ENCODE measurements around the gene DIAPH3. TPM values are rescaled to one million over a fixed set of nuclear protein-coding genes. Genes with fewer than 3 reads are reported as not detected.

DIAPH3 gene
- total and polyA plus RNA-seq, 2 of the 8 experiments (the other 6 are each of a cell fraction or from before 2014, with no cell fraction given) = 8.0 to 30.8 TPM

DNA sequence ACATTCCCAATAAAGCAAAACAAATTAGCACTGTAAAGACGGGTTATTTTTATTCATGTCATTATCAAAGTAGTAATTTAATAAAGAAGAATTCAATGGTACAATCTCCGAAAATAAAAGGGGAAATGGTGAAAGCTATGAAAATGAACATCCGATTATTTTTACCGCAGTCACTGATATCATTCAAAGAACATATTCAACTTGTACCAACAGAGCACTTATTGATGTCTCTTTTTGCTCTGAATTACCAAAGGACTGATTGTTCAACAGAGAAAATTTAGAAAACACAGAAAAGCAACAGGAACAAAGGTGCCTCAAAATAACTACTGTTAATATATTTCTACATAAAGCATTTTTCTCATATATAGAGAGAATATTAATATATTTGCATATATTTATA is 119.4 kb downstream of the DIAPH3 start:
- no peak overlapping the region for H3K27ac ChIP-seq (ENCODE audit: low read depth, low read length)
- FAIRE-seq (no peak), DNase-seq (ENCODE audit: low read depth in 1 of 2, low spot score in 2 of 2) (no peak)
- H3K23me2 ChIP-seq (ENCODE audit: low read depth, low read length) = no peaks in the 10 kb centered on the region
- H3K79me2 ChIP-seq (ENCODE audit: control insufficient read depth in 1 of 2, insufficient read depth in 2 of 2, low read length in 2 of 2) = 0 out of 4 replicates have a peak, but pooled peaks cover 0 to 2% of the 10 kb centered on the region in 2 experiments
- no peak overlapping the region for H2BK120ac ChIP-seq (replicated peaks; ENCODE audit: low read depth, low read length)
- H3K27me3 ChIP-seq (replicated peaks in 1 of 4; ENCODE audit: control insufficient read depth in 3 of 4, extremely low read depth in 1 of 4, insufficient read depth in 3 of 4, low read length in 3 of 4) = no peaks in the 10 kb centered on the region
- TF ChIP-seq RXRA (IDR thresholded peaks at IDR 0.05; ENCODE audit: insufficient read depth, low read depth, low read length) (no peak), RNF2 (IDR thresholded peaks at IDR 0.05; ENCODE audit: borderline replicate concordance, low read depth, low read length, missing control alignments, poor library complexity, severe bottlenecking) (no peak), SIX5 (IDR thresholded peaks at IDR 0.05; ENCODE audit: low read depth, low read length) (no peak), POLR2A (IDR thresholded peaks at IDR 0.05; ENCODE audit: control extremely low read depth in 1 of 2, low read depth in 2 of 2, low read length in 2 of 2) (no peak), NANOG (IDR thresholded peaks at IDR 0.05; ENCODE audit: insufficient read depth, low read depth, low read length, poor library complexity, severe bottlenecking) (no peak), SUZ12 (IDR thresholded peaks at IDR 0.05; ENCODE audit: low read length) (no peak), CTBP2 (IDR thresholded peaks at IDR 0.05; ENCODE audit: borderline replicate concordance, insufficient read depth, insufficient read length, low read length) (no peak), SIRT6 (IDR thresholded peaks at IDR 0.05; ENCODE audit: low read length) (no peak), GTF2F1 (IDR thresholded peaks at IDR 0.05; ENCODE audit: borderline replicate concordance, low read depth, low read length) (no peak), RFX5 (IDR thresholded peaks at IDR 0.05; ENCODE audit: borderline replicate concordance, low read depth, low read length) (no peak), SP4 (IDR thresholded peaks at IDR 0.05; ENCODE audit: low read length) (no peak)
- TF ChIP-seq, protein P1, sequence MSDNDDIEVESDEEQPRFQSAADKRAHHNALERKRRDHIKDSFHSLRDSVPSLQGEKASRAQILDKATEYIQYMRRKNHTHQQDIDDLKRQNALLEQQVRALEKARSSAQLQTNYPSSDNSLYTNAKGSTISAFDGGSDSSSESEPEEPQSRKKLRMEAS (IDR thresholded peaks at IDR 0.05) = no peak
- H3K4ac ChIP-seq (replicated peaks; ENCODE audit: insufficient read length, low read depth, low read length) = no peak overlapping the region
- H4K5ac ChIP-seq (ENCODE audit: insufficient read length, low read depth, low read length) = no peak overlapping the region
- no peak overlapping the region for H2AK5ac ChIP-seq (ENCODE audit: low read depth, low read length)
- H3K9ac ChIP-seq (replicated peaks in 1 of 4; ENCODE audit: extremely low read depth in 1 of 4, low read depth in 3 of 4, low read length in 3 of 4) = no peak overlapping the region
- H3K23ac ChIP-seq (ENCODE audit: insufficient read length) = no peak overlapping the region
- CTCF ChIA-PET (ENCODE audit: partially characterized antibody) = no interaction called here
- no peaks in the 10 kb centered on the region for H3K9me3 ChIP-seq (ENCODE audit: insufficient read depth in 2 of 2, low read depth in 1 of 2, low read length in 1 of 2)
- 91% methylated on average over 4 of the region's 4 CpGs; no CpG with 5 or more reads in 1 of the 2 experiments for WGBS, 2 experiments (ENCODE audit: extremely low coverage in 1 of 2, insufficient coverage in 1 of 2, insufficient read length in 1 of 2, insufficient replicate concordance in 2 of 2, low coverage in 1 of 2, low lambda C conversion rate in 2 of 2, missing lambda C conversion rate in 1 of 2)
- no peak overlapping the region for H3K4me3 ChIP-seq (ENCODE audit: extremely low read depth in 1 of 4, insufficient read depth in 2 of 4, low read depth in 3 of 4, low read length in 4 of 4)
- H2BK5ac ChIP-seq (ENCODE audit: low read depth, low read length) = no peak overlapping the region
- no peaks in the 10 kb centered on the region for H3K36me3 ChIP-seq (ENCODE audit: control insufficient read depth in 2 of 4, insufficient read depth in 4 of 4, low read length in 3 of 4)
- no peak overlapping the region for H4K8ac ChIP-seq (ENCODE audit: extremely low read depth, insufficient read depth, low read length)
- POLR2A ChIA-PET (ENCODE audit: partially characterized antibody) = no interaction called here
- no peak overlapping the region for H3K56ac ChIP-seq (replicated peaks; ENCODE audit: insufficient read length, low read depth, low read length)
- no peak overlapping the region for H2AFZ ChIP-seq (ENCODE audit: low read length)
- H3K14ac ChIP-seq (ENCODE audit: insufficient read length) = no peak overlapping the region
- H3K18ac ChIP-seq (ENCODE audit: extremely low read depth, low read length) = no peak overlapping the region
- no peak overlapping the region for H4K91ac ChIP-seq (replicated peaks; ENCODE audit: insufficient read length, low read length)
- H2BK20ac ChIP-seq (ENCODE audit: low read length) = no peak overlapping the region
- H3K79me1 ChIP-seq (ENCODE audit: low read depth, low read length) = no peaks in the 10 kb centered on the region
- no peaks in the 10 kb centered on the region; a peak in 1 of 7 replicates for H3K4me1 ChIP-seq (replicated peaks in 1 of 4; ENCODE audit: control insufficient read depth in 3 of 4, insufficient read depth in 4 of 4, low read length in 3 of 4)
- H3K4me2 ChIP-seq (ENCODE audit: insufficient read depth in 1 of 2, low read depth in 2 of 2, low read length in 2 of 2) = no peak overlapping the region
- no peak overlapping the region for H2BK12ac ChIP-seq (ENCODE audit: low read depth, low read length)
- H2BK15ac ChIP-seq (ENCODE audit: low read length) = no peak overlapping the region
- H4K20me1 ChIP-seq (replicated peaks in 1 of 2; ENCODE audit: control insufficient read depth in 1 of 2, insufficient read depth in 2 of 2, low read length in 2 of 2) = no peaks in the 10 kb centered on the region

Measured in H1 (cell line).